PC-9 (cell line): Measurements from ENCODE around the gene HDAC11.

Source experiments
- CTCF ChIP-seq: fragments of 200-600 bp; sonication (generic); conservative IDR thresholded peaks from 2 replicates; pipeline ENCODE4 v1.6.1; 2017; ENCODE audit warnings: mixed run types, antibody characterized with exemption, mild to moderate bottlenecking, moderate library complexity
- EZH2 ChIP-seq: fragments of 200-600 bp; sonication (generic); IDR thresholded peaks from 2 replicates; pipeline ENCODE4 v1.8.0; 2017; ENCODE audit warnings: antibody characterized with exemption, low read depth

DNA sequence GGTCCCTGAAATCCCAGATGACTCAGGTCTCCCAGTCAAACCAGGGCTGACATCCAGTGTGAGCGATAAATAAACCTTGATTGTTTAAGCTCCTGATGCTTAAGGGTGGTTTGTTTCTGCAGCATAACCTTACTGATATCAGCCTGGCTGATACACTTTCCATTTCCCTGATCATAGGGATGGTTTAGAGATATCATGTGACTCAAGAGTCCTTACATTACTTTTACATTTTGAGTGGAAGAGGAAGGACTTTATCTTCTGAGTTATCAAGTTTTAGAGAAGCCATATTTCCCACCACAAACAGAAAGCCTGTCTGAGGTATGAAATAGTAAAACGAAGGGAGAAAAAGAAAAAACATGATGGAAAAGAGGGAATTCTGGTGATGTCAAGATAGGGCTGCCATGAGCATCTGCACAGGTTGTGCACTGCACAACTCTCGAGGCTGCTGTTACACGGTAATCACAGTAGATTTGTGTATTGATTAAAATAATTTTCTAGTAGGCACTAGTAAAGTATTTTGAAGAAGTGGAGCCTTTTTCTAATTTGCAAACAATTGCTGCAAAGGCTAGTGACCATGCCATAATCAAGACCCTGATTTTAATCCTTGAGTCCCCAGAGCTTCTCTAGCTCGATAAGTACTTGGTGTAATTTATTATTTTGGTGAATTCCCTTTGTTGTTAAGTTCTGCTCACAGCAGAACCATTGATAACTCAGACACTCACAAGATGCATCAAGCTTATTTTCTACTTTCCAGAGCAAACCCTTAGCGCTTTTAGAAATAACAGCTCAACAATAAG is 34.7 kb downstream of the HDAC11 start:
- TF ChIP-seq CTCF (no peak), EZH2 (no peak)
